Dermis blood vessel endothelial cell (primary cell): ENCODE data around the gene MRPL19. TPM values are rescaled to one million over a fixed set of nuclear protein-coding genes. Genes with fewer than 3 reads are reported as not detected.
"Not testable (repeated sequence)": the region's sequence is repeated elsewhere in the genome, so short reads cannot be mapped to it uniquely, and the experiment has no call there.

ENCODE experiments used
- DNase-seq: peaks from one replicate; pipeline ENCODE4 v3.0.0; 2010
- total RNA-seq: library from RNA; depleted of rRNA; stranded (reverse); fragments of >200 nt; gene quantifications from 2 replicates; pipeline ENCODE4 v1.2.3, GENCODE V29; 2014

The MRPL19 gene
- total RNA-seq, 1 donor from 2014 or later, result 35.7 TPM

- DNase-seq, result no peak
Measured at GRCh38 chr2:75616933-75617332, 29.6 kb upstream of the MRPL19 start.

GRCh38 chr2:75619956-75620740 lies 26.4 kb upstream of the MRPL19 start:
- peak; percentile 52 for DNase-seq

GRCh38 chr2:75621228-75621627 lies 25.4 kb upstream of the MRPL19 start:
- DNase-seq, result no peak

- DNase-seq, result no peak
Measured at GRCh38 chr2:75622500-75622899, 24.1 kb upstream of the MRPL19 start.

GRCh38 chr2:75622929-75623328 lies 23.7 kb upstream of the MRPL19 start:
- DNase-seq, result no peak

- DNase-seq, result peak; percentile 87
Measured at GRCh38 chr2:75627902-75628504, 18.6 kb upstream of the MRPL19 start.

- no peak for DNase-seq
Measured at GRCh38 chr2:75632091-75632701, 14.4 kb upstream of the MRPL19 start.

- no peak for DNase-seq
Measured at GRCh38 chr2:75632813-75633212, 13.8 kb upstream of the MRPL19 start.

- DNase-seq, result no peak
Measured at GRCh38 chr2:75633620-75634019, 13.0 kb upstream of the MRPL19 start.

GRCh38 chr2:75634945-75635344 lies 11.6 kb upstream of the MRPL19 start:
- no peak for DNase-seq

- no peak for DNase-seq
Measured at GRCh38 chr2:75637568-75637967, 9.0 kb upstream of the MRPL19 start.

- DNase-seq, result peak; percentile 91
Measured at GRCh38 chr2:75640621-75641121, 5.9 kb upstream of the MRPL19 start.

- peak; percentile 18 for DNase-seq
Measured at GRCh38 chr2:75641587-75641986, 5.0 kb upstream of the MRPL19 start.

- no peak for DNase-seq
Measured at GRCh38 chr2:75643980-75644379, 2.6 kb upstream of the MRPL19 start.

GRCh38 chr2:75645643-75646042 lies 940 bp upstream of the MRPL19 start:
- no peak for DNase-seq

GRCh38 chr2:75646090-75646582 lies 447 bp upstream of the MRPL19 start:
- no peak for DNase-seq

GRCh38 chr2:75647771-75648170 lies 1.2 kb downstream of the MRPL19 start:
- DNase-seq, result peak; percentile 5

GRCh38 chr2:75654012-75654411 lies 7.4 kb downstream of the MRPL19 start:
- no peak for DNase-seq

GRCh38 chr2:75655861-75656260 lies 9.3 kb downstream of the MRPL19 start:
- DNase-seq, result no peak

- no peak for DNase-seq
Measured at GRCh38 chr2:75656563-75656962, 10.0 kb downstream of the MRPL19 start.

- DNase-seq, result no peak
Measured at GRCh38 chr2:75657798-75658197, 11.2 kb downstream of the MRPL19 start.

GRCh38 chr2:75666911-75667310 lies 20.3 kb downstream of the MRPL19 start:
- DNase-seq, result no peak

GRCh38 chr2:75667884-75668283 lies 21.3 kb downstream of the MRPL19 start:
- DNase-seq, result no peak

GRCh38 chr2:75675423-75675822 lies 28.8 kb downstream of the MRPL19 start:
- not testable (repeated sequence) for DNase-seq
